Upper lobe of right lung (tissue), 1 donor: Measurements from ENCODE around the gene RNF39. TPM values are rescaled to one million over a fixed set of nuclear protein-coding genes. Genes with fewer than 3 reads are reported as not detected.

ENCODE experiments used
- ATAC-seq: fragments of 200-7000 bp; cut with Tn5 transposase; one replicate; pipeline ENCODE4 v1.9.1; 2020; ENCODE audit warnings: mild to moderate bottlenecking, moderate library complexity
- DNase-seq: peaks from one replicate; pipeline ENCODE4 v3.0.0-alpha.2; 2020
- H3K27ac ChIP-seq: fragments of 200-600 bp; one replicate; pipeline ENCODE4 v1.8.0; 2022
- H3K27me3 ChIP-seq: fragments of 200-600 bp; one replicate; pipeline ENCODE4 v1.8.0; 2022; ENCODE audit warnings: mild to moderate bottlenecking
- H3K36me3 ChIP-seq: fragments of 200-600 bp; one replicate; pipeline ENCODE4 v1.8.0; 2022
- H3K4me1 ChIP-seq: fragments of 200-600 bp; one replicate; pipeline ENCODE4 v1.8.0; 2022
- H3K4me3 ChIP-seq: fragments of 200-600 bp; one replicate; pipeline ENCODE4 v1.8.0; 2022; ENCODE audit warnings: mild to moderate bottlenecking
- H3K9me3 ChIP-seq: fragments of 200-600 bp; one replicate; pipeline ENCODE4 v1.8.0; 2022
- intact Hi-C: fragments of 100-400 bp; cut with DNase I; formaldehyde crosslinking; loops from one replicate; pipeline ENCODE4 v1.11.0; 2022
- total RNA-seq: library from RNA; stranded (reverse); fragmentation: NEBNext Ultra II Directional; extraction: Animal tissue kit (Norgen Biotek cat#: 25700); gene quantifications from one replicate; pipeline ENCODE4 v1.2.1, GENCODE V29; 2021
- TF ChIP-seq, protein P1 (sequence below): fragments of 200-600 bp; IDR thresholded peaks from one replicate; pipeline ENCODE4 v1.8.0; 2022; ENCODE audit warnings: antibody characterized with exemption
- donor health status: DM: no; HTN: yes; CAD: no; lungs with severe emphysema.

RNF39 gene
- total RNA-seq, 1 donor from 2014 or later, result 2.4 TPM

- Histone ChIP-seq H3K4me1 (peaks cover 6% of the 10 kb centered on the region), H3K4me3 (peak overlapping the region; percentile 55), H3K27me3 (peaks cover 27% of the 10 kb centered on the region), H3K9me3 (no peaks in the 10 kb centered on the region), H3K27ac (no peak overlapping the region), H3K36me3 (peaks cover 4% of the 10 kb centered on the region)
- intact Hi-C loops, result no loop called here
- ATAC-seq (no peak), DNase-seq (no peak)
- TF ChIP-seq, protein P1, sequence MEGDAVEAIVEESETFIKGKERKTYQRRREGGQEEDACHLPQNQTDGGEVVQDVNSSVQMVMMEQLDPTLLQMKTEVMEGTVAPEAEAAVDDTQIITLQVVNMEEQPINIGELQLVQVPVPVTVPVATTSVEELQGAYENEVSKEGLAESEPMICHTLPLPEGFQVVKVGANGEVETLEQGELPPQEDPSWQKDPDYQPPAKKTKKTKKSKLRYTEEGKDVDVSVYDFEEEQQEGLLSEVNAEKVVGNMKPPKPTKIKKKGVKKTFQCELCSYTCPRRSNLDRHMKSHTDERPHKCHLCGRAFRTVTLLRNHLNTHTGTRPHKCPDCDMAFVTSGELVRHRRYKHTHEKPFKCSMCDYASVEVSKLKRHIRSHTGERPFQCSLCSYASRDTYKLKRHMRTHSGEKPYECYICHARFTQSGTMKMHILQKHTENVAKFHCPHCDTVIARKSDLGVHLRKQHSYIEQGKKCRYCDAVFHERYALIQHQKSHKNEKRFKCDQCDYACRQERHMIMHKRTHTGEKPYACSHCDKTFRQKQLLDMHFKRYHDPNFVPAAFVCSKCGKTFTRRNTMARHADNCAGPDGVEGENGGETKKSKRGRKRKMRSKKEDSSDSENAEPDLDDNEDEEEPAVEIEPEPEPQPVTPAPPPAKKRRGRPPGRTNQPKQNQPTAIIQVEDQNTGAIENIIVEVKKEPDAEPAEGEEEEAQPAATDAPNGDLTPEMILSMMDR, result no peak
Observed at GRCh38 chr6:30073489-30074235, 1.9 kb downstream of the RNF39 start.

DNA sequence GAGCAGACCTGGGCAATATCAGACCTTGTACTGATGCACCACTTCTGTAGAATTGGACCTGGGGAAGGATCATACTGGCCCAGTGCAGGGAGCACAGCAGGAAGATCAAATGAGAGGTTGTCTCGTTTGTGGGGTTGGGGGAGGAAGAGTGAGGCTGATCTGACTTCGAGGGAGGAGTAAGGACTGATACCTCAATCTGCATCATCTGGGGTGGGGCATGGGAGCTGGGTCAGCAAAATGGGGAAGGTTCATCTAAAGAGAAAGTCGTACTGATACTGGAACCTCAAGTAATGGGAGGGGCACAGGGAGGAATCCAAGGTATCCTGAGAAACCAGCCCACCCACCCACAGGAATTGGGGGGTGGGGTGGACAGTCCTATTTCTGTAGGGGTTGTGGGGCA is 3.7 kb downstream of the RNF39 start:
- intact Hi-C loops, result no loop called here
- no peak overlapping the region for H3K4me3 ChIP-seq
- H3K27ac ChIP-seq, result no peak overlapping the region
- H3K9me3 ChIP-seq, result no peaks in the 10 kb centered on the region
- peaks cover 14% of the 10 kb centered on the region for H3K4me1 ChIP-seq
- TF ChIP-seq, protein P1, result no peak
- DNase-seq, result no peak
- H3K36me3 ChIP-seq, result peaks cover 6% of the 10 kb centered on the region
- no peak for ATAC-seq
- H3K27me3 ChIP-seq, result peaks cover 27% of the 10 kb centered on the region

DNA sequence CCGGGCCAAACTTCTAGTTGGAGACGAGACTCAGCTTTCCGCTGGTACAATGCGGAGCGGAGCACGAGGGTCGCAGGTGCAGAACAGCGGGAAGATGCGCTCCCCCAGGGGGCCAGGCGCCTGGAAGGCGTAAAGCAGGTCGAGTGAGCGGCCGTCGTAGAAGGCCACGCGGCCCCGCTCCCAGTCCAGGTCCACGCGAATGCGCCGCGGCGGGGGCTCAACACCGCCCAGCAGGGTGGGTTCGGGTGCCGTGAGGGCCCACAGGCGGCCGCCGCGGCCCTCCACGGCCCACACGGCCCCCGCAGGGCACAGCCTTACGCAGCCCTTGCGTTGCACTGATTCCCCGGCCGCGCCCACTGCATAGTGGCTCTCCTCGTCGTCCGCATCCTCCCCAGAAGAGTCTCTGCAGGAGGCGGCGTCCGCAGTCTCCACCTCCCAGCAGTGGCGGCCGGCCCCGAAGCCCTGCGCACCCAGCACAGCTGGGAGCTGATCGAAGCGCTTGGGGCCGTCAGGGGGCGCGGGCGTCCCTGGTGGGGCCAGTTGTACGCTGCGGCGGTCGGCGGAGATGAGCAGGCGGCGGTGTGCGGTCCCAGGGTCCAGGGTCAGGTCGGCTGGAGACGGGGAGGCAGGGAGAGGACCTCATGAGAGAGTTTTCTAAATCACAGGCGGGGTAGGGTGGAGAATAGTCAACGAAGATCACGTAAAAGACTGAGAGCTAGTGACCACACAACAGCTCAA is 4.3 kb downstream of the RNF39 start:
- DNase-seq, result peak; percentile 63
- H3K4me1 ChIP-seq, result peaks cover 14% of the 10 kb centered on the region

DNA sequence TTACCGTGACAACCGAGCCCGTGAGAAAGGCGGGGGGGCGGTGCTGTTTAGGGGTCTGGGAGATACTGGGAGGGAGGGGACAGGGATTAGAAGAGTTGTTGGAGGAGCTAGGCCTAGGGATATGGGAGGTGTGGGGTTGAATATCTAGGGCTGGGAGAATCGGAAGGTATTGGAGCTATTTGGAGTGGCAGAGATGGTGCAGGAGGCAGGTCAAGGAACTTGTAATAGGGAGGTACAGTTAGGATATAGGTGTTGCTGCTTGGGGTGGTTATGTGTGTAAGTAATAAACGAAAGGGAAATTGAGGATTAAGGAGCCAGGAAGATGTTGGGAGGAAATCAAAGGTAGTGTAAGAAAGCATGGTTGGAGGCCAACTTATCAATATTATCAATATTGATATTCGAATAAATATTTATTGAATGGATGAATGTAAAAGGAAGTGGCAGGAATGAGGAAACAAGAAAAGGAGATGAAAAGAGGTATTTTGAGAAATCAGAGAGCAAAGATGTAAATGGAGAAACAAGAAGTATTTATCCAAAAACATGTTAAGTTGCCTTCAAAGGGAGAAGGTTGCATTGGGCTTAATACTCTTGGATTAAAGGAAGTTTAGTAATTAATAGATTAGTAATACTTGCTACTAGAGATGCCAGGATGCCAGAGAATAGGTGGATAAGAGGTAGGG is 8.0 kb downstream of the RNF39 start:
- no peaks in the 10 kb centered on the region for H3K9me3 ChIP-seq
- DNase-seq (no peak), ATAC-seq (no peak)
- TF ChIP-seq, protein P1, result no peak
- peaks cover 4% of the 10 kb centered on the region for H3K27me3 ChIP-seq
- peak overlapping the region; percentile 88 for H3K27ac ChIP-seq
- peaks cover 18% of the 10 kb centered on the region for H3K4me1 ChIP-seq
- intact Hi-C loops, result no loop called here
- H3K4me3 ChIP-seq, result peak overlapping the region; percentile 73
- peaks cover 10% of the 10 kb centered on the region for H3K36me3 ChIP-seq

More for the DNA sequence above, 4.3 kb downstream of the RNF39 start:
- Histone ChIP-seq H3K36me3 (peaks cover 6% of the 10 kb centered on the region), H3K27me3 (peaks cover 27% of the 10 kb centered on the region), H3K4me3 (no peak overlapping the region), H3K9me3 (no peaks in the 10 kb centered on the region), H3K27ac (no peak overlapping the region)
- TF ChIP-seq, protein P1, result no peak
- ATAC-seq, result no peak
- intact Hi-C loops, result no loop called here

GRCh38 chr6:30066577-30067459 is 8.8 kb downstream of the RNF39 start, which contains the start of gene PPP1R11:
TSS of gene PPP1R11 (plus strand) at chr6:30067198. CDS start at chr6:30067411, 213 bp downstream.
- peak; percentile 99 for DNase-seq
- Histone ChIP-seq H3K36me3 (peaks cover 10% of the 10 kb centered on the region), H3K9me3 (no peaks in the 10 kb centered on the region), H3K4me1 (peaks cover 24% of the 10 kb centered on the region), H3K4me3 (peak within 1 kb of the TSS; percentile 73), H3K27ac (peak within 1 kb of the TSS; percentile 88), H3K27me3 (peaks cover 4% of the 10 kb centered on the region)
- TF ChIP-seq, protein P1, result no peak
- intact Hi-C loops, result no loop called here
- ATAC-seq, result peak; percentile 99
